Activated CD8-positive, alpha-beta memory T cell treated with anti-CD3 and anti-CD28 coated beads, Interleukin-2, amount 50 U/mL, for 1 hour (primary cell): Measurements from ENCODE around the gene POU4F3.

ENCODE experiments used
- DNase-seq: peaks from one replicate; pipeline ENCODE4 v3.0.0-alpha.2; 2020; ENCODE audit errors: extremely low read depth

POU4F3 gene

GRCh38 chr5:146339715-146340259 lies 1.1 kb downstream of the POU4F3 start:
- DNase-seq, result no peak

- DNase-seq, result no peak
Observed at GRCh38 chr5:146340260-146341081, 1.8 kb downstream of the POU4F3 start.

GRCh38 chr5:146341854-146342253 lies 3.2 kb downstream of the POU4F3 start:
- no peak for DNase-seq

- DNase-seq, result no peak
Observed at GRCh38 chr5:146342519-146342881, 3.9 kb downstream of the POU4F3 start.

- DNase-seq, result no peak
Observed at GRCh38 chr5:146342882-146343865, 4.5 kb downstream of the POU4F3 start.

GRCh38 chr5:146344155-146345118 lies 5.8 kb downstream of the POU4F3 start:
- no peak for DNase-seq

GRCh38 chr5:146345240-146345577 lies 6.6 kb downstream of the POU4F3 start:
- no peak for DNase-seq

- DNase-seq, result no peak
Observed at GRCh38 chr5:146345578-146346366, 7.1 kb downstream of the POU4F3 start.

GRCh38 chr5:146357126-146357525 lies 18.5 kb downstream of the POU4F3 start:
- DNase-seq, result no peak

- DNase-seq, result no peak
Observed at GRCh38 chr5:146359836-146360235, 21.2 kb downstream of the POU4F3 start.

GRCh38 chr5:146363161-146363874 lies 24.7 kb downstream of the POU4F3 start:
- DNase-seq, result no peak

- no peak for DNase-seq
Observed at GRCh38 chr5:146365618-146366017, 27.0 kb downstream of the POU4F3 start.

GRCh38 chr5:146366904-146367303 lies 28.3 kb downstream of the POU4F3 start:
- DNase-seq, result no peak

- no peak for DNase-seq
Observed at GRCh38 chr5:146368137-146368536, 29.5 kb downstream of the POU4F3 start.

GRCh38 chr5:146369691-146370090 lies 31.1 kb downstream of the POU4F3 start:
- no peak for DNase-seq

- DNase-seq, result no peak
Observed at GRCh38 chr5:146376821-146377220, 38.2 kb downstream of the POU4F3 start.

- DNase-seq, result no peak
Observed at GRCh38 chr5:146378986-146379385, 40.3 kb downstream of the POU4F3 start.

- no peak for DNase-seq
Observed at GRCh38 chr5:146380714-146381113, 42.1 kb downstream of the POU4F3 start.

- DNase-seq, result no peak
Observed at GRCh38 chr5:146388386-146388785, 49.7 kb downstream of the POU4F3 start.

- no peak for DNase-seq
Observed at GRCh38 chr5:146390469-146390868, 51.8 kb downstream of the POU4F3 start.
